DMS79 (cell line): ENCODE data around the gene ALS2CL.

Experiments used
- DNase-seq: peaks from one replicate; lab custom pipeline; 2025; lab: John Stamatoyannopoulos, UW

ALS2CL gene

GRCh38 chr3:46629551-46630517, 63.6 kb downstream of the ALS2CL start:
- no peak for DNase-seq

- DNase-seq: no peak
Observed at GRCh38 chr3:46628901-46629369, 64.5 kb downstream of the ALS2CL start.

DNA sequence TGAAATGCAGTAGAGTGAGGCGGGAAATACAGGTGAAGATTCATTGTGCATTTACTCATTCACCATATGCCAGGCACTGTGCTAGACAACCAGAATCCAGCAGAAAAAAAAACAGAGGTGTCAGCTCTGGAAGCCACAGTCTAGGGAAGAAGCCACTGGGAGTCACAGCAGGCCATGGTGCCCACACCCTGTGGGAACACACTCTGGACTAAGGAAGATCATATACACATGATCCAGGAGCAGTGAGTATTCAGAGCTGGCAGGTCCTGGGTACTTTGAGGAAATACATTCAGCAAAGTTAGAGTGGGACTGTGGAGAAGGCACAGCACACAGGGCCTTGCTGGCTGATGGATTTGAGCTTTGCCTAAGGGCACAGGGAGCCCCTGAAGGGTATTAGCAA, 66.4 kb downstream of the ALS2CL start:
- no peak for DNase-seq

- DNase-seq: no peak
Observed at GRCh38 chr3:46626039-46626438, 67.4 kb downstream of the ALS2CL start.

DNA sequence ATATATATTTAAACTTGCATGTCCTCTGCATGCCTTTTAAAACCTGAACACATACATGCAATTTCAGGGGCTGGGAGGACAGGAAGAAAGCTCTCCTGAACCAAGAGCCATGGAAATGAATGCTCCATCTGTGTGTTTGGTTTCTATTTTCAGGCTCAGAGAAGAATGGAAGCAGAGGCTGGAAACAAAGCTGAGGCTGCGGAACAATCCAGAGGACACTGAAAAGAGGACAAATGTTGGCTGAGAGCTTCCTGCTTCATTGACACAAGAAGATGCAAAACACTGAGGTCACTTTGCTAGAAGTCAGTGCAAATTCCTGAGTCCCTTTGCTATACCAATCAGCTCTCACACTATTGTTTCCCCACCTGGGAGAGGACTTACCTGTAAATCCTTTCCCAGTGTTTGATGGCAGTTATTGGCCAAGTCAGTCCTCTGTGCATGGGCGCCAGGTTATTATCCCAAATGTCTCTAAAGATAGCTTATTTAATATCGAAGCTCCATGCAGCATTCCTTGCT, 68.4 kb downstream of the ALS2CL start:
- no peak for DNase-seq

DNA sequence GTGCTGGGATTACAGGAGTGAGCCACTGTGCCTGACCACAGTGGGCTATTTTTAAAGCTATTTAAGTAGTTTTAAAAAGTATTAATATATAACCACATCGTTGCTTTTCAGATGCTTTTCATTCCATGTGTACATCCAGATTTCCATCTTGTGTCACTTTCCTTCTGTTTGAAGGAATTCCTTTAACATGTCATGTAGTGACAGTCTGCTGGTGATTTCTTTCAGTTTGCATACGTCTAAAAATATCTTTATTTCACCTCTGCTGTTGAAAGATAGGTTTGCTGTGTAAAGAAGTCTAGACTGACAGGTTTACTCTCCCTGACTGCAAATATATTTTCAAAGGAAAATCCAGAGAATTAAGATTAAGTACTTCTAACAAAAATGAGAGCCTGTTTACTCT, 68.9 kb downstream of the ALS2CL start:
- DNase-seq: no peak

DNA sequence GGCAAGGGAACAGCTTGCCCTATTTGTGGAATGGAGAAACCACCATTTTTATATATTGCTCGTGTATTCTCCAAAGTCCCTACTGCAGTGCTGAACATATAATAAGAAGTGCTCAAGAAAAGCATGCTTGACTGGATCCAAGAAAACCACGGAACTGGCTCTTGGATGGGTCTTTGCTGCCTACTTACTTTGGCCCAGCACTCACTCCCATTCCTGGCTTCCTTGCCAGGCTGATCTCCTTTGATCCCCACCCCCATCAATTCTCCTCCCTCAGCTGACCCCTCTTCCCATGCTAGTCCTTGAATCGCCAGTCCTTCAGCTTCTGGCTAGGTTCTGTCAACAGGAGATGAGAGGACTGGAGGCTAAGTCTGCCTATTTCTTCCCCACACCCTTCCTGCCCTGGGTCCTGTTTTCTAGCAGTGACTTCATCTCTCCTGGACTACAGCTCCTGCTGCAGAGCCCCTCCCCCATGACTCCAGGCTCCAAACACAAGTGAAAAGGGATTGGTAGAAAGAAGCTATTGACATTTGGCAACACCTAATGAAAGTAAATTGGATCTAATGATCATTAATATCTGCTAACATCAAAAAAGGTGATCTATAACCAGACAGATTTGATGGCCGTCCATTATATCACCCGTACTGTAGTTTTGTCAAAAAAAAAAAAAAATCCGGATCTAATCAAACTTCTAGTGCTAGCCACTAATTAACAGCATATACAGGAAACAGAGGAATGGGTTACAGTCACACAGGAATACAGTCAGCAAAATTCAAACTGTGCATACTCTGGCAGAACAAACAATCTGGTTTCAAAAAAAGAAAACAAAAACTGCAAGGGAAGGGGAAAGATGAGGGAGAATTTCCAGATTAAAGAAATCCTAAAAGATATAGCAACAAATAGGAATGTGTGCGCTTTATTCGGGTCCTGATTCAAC, 73.4 kb downstream of the ALS2CL start:
- DNase-seq: no peak
